Activated CD8-positive, alpha-beta memory T cell treated with anti-CD3 and anti-CD28 coated beads for 48 hours (primary cell): ENCODE results near the gene UBAP2L.
A peak's percentile ranks its signal among the peaks of the same experiment; 100 is the strongest.
"Not testable (repeated sequence)": the region's sequence is repeated elsewhere in the genome, so short reads cannot be mapped to it uniquely, and the experiment has no call there.

Source experiments
- DNase-seq, 3 experiments: peaks; one replicate each; pipeline ENCODE4 v3.0.0-alpha.2; 2020; ENCODE audit warnings: low read depth in 2 of 3, low spot score in 2 of 3

UBAP2L gene

GRCh38 chr1:154241703-154242351 is 21.1 kb downstream of the UBAP2L start:
- no peak for DNase-seq

GRCh38 chr1:154253671-154254070 is 32.9 kb downstream of the UBAP2L start:
- DNase-seq: no peak

- DNase-seq: no peak
Observed at GRCh38 chr1:154256686-154257085, 35.9 kb downstream of the UBAP2L start.

- no peak for DNase-seq
Observed at GRCh38 chr1:154258784-154259183, 38.0 kb downstream of the UBAP2L start.

GRCh38 chr1:154260127-154260526 is 39.4 kb downstream of the UBAP2L start:
- DNase-seq: no peak

- no peak for DNase-seq
Observed at GRCh38 chr1:154263465-154264332, 42.9 kb downstream of the UBAP2L start.

GRCh38 chr1:154264454-154264853 is 43.7 kb downstream of the UBAP2L start:
- no peak for DNase-seq

GRCh38 chr1:154265586-154265985 is 44.8 kb downstream of the UBAP2L start:
- no peak for DNase-seq

- no peak for DNase-seq
Observed at GRCh38 chr1:154270833-154271232, 50.1 kb downstream of the UBAP2L start.

GRCh38 chr1:154272217-154272998 is 51.7 kb downstream of the UBAP2L start, which contains the start of gene HAX1:
Gene HAX1 (plus strand): TSS chr1:154272629. CDS start chr1:154272724, 95 bp downstream.
- DNase-seq: peak; percentile 88 to 92 (median 91)

- no peak for DNase-seq
Observed at GRCh38 chr1:154272999-154273563, 52.3 kb downstream of the UBAP2L start.

- DNase-seq: no peak
Observed at GRCh38 chr1:154276797-154277196, 56.0 kb downstream of the UBAP2L start.

- not testable (repeated sequence) for DNase-seq
Observed at GRCh38 chr1:154287591-154287990, 66.8 kb downstream of the UBAP2L start.

- no peak for DNase-seq
Observed at GRCh38 chr1:154288661-154289060, 67.9 kb downstream of the UBAP2L start.

GRCh38 chr1:154290921-154291320 is 70.2 kb downstream of the UBAP2L start:
- DNase-seq: no peak

- no peak for DNase-seq
Observed at GRCh38 chr1:154295408-154296235, 74.9 kb downstream of the UBAP2L start.

- DNase-seq: no peak
Observed at GRCh38 chr1:154301582-154301981, 80.8 kb downstream of the UBAP2L start.

- peak in 1 of 3 experiments; percentile 24 for DNase-seq
Observed at GRCh38 chr1:154304664-154305337, 84.0 kb downstream of the UBAP2L start.

- DNase-seq: no peak
Observed at GRCh38 chr1:154306151-154306550, 85.4 kb downstream of the UBAP2L start.
